HG03280 (cell line): ENCODE data around the gene SMIM33.
"Not testable (repeated sequence)": the region's sequence is repeated elsewhere in the genome, so short reads cannot be mapped to it uniquely, and the experiment has no call there.

Experiments
- ATAC-seq: cut with Tn5 transposase; IDR thresholded peaks from one replicate; pipeline ENCODE4 v1.9.1; 2021; ENCODE audit warnings: mild to moderate bottlenecking, moderate library complexity; ENCODE audit not compliant: unreplicated experiment

Gene SMIM33

DNA sequence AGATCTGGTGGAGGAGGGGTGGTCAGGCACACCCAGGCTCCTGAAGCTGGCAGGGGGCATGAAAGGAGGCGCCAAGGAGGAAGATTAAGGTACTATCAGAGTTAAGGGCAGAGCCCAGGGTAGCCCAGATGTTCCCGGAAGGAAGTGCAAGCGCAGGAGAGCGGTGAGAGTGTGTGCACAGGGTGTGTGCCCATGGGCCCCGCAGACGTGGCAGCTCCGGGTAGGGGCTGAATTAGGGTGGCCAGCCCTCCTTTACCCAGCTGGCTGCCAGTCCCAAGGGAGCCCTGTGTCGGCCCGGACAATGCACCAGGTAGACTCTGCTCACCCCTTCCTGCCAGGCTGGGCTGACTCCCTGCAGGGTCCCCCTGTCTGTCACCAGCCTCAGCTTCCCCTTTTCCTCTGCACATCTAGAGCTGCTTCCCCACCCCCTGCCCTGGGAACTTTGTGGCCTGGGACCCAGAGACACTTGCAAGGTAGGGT is at the start of gene SMIM33:
Gene SMIM33, plus strand, starts transcription at position 184 of the 480 bp plus-strand sequence. Its CDS starts 118 bp downstream, at position 302.
- ATAC-seq, result no peak

DNA sequence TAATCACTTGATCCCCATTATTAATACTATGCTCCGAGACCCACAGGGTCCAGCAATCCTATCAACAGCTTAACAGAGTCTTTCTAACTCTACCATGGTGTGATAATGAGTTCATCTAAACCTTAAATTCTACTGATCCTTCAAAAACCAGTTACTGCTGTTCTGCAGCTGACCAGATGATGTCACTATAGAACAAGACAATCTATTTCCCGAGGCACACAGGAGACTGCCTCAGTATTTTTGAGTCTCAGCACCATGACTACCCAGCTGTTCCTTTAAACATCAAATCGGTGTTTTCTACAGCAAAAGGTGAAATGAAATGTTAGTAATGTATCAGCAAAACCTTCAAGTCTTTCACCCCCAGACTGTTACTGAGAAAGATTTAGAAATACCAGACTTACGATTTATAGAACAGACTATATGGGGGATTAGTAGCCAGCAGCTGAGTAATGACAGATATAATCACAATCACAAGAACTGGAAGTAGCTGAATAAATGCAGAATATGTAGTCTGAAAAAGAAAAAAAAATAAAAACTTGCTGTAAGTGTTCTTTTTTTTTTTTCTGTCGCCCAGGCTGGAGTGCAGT is 48.4 kb upstream of the SMIM33 start:
- no peak for ATAC-seq

- no peak for ATAC-seq
These were observed 45.3 kb upstream of the SMIM33 start for GRCh38 chr5:139425497-139425896.

- no peak for ATAC-seq
These were observed 44.5 kb upstream of the SMIM33 start for GRCh38 chr5:139426203-139426885.

- ATAC-seq, result no peak
These were observed 40.8 kb upstream of the SMIM33 start for GRCh38 chr5:139430015-139430414.

DNA sequence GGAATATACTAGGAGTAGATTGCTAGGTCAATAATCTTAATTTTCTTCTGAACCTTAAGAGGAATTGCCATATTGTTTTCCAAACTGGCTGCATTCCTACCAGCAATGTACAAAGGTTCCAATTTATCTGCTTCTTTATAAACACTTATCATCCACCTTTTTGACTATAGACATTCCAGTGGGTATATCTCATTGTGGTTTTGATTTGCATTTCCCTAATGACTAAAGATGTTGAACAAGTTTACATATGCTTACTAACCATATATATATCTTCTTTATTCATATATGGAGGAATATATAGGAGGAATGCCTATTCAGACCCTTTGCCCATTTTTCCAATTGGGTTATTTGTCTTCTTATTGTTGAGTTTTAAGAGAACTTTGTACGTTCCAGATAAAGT is 39.1 kb upstream of the SMIM33 start:
- no peak for ATAC-seq

GRCh38 chr5:139435676-139436075 is 35.1 kb upstream of the SMIM33 start:
- no peak for ATAC-seq

DNA sequence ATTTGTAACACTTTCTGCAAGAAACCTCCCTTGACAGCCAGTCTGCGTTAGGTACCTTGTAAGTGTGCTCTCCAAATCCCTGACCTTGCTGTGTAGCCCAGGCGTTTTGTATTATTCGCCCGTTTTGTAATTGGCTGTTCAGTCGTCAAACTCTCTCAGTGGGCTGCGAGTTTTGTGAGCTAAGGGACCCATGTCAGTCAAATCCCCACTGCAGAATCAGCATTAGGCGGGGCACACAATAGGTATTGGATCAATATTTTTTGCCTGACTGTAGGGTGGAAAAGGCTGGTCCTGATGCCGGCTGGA is 32.1 kb upstream of the SMIM33 start:
- no peak for ATAC-seq

DNA sequence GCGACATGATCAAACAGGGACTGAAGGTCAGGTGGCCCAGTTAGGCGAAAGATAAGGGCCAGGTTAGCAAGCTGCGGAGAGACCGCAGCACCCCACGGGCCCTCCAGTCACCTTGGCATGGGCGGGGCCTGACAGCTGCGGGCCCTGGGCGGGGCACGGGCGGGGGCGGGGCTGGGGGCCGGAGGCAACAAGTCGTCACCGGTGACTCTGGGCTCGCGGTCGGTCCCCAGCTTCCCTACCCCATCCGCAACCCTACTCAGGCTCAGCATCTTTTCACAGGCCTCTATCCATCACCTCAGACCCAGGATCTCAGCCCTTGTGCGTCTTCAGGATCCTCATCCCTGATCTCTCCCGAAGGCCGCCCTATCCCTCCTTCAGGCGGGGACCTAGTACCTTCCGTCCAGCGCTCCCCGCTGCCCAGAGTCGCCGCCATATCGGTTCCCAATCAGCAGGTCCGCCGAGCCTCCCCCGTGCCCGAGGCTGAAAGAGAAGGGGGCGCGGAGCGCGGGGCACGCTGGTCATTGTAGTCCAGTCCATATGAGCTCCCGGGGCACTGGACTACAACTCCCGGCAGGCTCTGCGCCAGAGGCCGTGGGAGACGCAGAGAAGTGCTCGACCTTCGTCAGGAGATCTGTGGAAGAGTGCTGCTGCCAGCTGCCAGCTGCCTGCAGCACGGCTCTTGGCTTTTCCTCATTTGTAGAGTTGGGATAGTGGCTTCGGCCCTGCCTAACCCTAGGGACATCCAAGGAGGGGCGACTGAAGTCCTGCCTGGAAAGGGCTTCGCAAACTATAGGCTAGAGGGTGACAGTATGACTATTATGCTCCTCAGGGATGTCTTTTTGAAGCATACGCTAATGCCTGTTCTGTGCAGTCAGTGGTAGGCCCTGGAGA is 31.5 kb upstream of the SMIM33 start, which contains the start of gene DNAJC18:
Gene DNAJC18, minus strand, starts transcription at position 513 of the 891 bp plus-strand sequence. Its CDS starts 80 bp downstream, at position 433.
- ATAC-seq, result peak; percentile 88

DNA sequence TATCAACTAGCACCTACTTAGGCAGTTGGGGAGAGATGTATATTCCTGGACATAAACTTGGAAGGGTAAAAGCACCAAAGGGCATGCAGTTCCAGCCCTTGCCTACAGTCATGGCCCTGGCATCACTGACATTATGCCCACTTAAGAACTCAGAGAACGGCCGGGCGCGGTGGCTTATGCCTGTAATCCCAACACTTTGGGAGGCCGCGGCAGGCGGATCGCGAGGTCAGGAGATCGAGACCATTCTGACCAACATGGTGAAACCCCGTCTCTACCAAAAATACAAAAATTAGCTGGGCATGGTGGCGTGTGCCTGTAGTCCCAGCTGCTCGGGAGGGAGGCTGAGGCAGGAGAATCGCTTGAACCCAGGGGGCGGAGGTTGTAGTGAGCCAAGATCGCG is 30.4 kb upstream of the SMIM33 start:
- ATAC-seq, result not testable (repeated sequence)

- no peak for ATAC-seq
These were observed 26.9 kb upstream of the SMIM33 start for GRCh38 chr5:139443831-139444453.

DNA sequence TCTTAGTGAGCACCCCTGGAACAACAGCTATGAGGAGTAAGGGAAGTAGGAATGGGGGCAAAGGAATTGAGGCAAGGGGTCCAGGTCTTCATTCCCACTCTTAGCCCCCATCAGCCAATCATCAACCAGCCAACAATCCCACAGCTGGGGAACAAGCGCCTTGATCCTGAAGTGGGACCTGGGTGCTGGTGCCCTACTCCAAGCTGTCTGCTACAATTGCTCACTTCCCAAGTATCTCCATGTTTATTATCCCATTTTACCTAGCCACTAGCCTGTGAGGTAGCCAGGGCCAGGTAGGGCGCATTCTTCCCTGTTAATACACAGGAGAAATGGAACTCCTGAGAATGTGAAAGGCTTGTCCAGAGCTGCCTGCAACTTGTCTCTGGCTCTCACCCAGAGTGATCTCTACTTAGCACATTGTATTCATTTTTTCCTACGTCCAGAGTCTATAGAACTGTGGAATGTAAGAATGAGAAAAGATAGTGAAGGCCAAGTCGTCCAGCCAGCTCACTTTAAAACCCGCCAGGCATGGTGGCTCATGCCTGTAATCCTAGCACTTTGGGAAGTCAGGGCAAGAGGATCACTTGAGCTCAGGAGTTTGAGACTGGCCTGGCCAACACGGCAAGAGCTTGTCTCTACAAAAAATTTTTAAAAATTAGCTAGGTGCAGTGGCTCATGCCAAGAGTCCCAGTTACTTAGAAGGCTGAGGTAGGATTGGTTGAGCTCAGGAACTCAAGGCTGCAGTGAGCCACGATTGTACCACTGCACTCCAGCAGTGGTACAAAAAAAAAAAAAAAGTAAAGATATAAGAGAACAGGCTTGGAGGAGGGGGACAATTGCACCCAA is 25.3 kb upstream of the SMIM33 start:
- ATAC-seq, result no peak

- peak; percentile 49 for ATAC-seq
These were observed 23.6 kb upstream of the SMIM33 start for GRCh38 chr5:139446956-139447779.

DNA sequence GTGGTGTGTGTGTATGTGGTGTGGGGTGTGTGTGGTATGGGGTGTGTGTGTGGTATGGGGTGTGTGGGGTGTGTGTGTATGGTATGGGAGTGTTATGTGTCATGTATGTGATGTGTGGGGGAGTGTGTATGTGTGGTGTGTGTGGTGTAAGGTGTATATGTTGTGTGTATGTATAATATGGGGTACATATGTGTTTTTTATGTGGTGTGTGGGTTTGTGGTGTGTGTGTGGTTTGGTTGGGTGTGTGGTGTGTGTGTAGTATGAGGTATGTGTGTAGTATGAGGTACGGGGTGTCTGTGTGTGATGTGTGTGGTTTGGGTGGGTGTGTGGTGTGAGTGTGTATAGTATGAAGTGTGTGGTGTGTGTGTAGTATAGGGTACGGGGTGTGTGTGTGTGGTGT is 19.6 kb upstream of the SMIM33 start:
- ATAC-seq, result no peak

- ATAC-seq, result no peak
These were observed 18.7 kb upstream of the SMIM33 start for GRCh38 chr5:139451878-139452660.

DNA sequence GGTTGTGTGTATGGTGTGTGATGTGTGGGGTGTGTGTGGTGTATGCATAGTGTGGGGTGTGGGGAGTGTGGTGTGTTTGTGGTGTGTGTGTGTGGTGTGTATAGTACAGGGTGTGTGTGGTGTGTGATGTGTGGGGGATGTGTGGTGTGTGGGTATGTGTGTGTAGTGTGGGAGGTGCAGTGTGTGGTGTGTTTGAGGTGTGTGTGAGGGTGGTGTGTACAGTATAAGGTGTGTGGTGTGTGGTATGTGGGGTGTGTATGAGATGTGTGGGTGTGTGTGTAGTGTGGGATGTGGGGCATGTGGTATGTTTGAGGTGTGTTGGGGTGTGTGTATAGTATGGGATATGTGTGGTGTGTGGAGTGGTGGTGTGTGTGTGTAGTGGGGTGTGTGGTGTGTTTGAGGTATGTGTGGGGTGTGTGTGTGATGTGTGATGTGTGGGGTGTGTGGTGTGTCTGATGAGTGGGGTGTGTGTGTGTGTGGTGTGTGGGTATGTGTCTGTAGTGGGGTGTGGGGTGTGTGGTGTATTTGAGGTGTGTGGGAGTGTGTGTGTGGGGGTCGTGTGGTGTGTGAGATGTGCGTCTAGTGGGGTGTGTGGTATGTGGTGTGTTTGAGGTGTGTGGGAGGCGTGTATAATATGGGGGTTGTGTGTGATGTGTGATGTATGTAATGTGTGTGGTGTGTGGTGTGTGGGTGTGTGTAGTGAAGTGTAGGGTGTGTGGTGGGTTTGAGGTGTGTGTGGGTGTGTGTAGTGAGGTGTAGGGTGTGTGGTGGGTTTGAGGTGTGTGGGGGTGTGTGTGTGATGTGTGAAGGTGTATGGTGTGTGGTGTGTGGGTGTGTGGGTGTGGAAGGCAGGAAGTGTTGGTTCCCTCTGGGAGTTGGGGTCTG is 16.9 kb upstream of the SMIM33 start:
- ATAC-seq, result no peak

GRCh38 chr5:139454568-139455290 is 16.1 kb upstream of the SMIM33 start:
- no peak for ATAC-seq
